AG09309 (cell line): ENCODE data around the gene GPR179.

Experiments used
- DNase-seq: peaks from one replicate; pipeline ENCODE4 v3.0.0-alpha.2; 2010; ENCODE audit warnings: low read depth
- H3K4me3 ChIP-seq: 2 replicates; pipeline ENCODE4 v1.5.1; 2011; ENCODE audit warnings: mild to moderate bottlenecking, low read depth, low read length, moderate library complexity; ENCODE audit not compliant: control insufficient read depth
- TF ChIP-seq, protein P1 (sequence below): IDR thresholded peaks from 2 replicates; pipeline ENCODE4 v1.5.1; 2011; ENCODE audit warnings: mild to moderate bottlenecking, low read depth, low read length, inconsistent platforms; ENCODE audit not compliant: insufficient read depth, control insufficient read depth; ENCODE audit errors: missing control alignments

GPR179 gene, protein sequence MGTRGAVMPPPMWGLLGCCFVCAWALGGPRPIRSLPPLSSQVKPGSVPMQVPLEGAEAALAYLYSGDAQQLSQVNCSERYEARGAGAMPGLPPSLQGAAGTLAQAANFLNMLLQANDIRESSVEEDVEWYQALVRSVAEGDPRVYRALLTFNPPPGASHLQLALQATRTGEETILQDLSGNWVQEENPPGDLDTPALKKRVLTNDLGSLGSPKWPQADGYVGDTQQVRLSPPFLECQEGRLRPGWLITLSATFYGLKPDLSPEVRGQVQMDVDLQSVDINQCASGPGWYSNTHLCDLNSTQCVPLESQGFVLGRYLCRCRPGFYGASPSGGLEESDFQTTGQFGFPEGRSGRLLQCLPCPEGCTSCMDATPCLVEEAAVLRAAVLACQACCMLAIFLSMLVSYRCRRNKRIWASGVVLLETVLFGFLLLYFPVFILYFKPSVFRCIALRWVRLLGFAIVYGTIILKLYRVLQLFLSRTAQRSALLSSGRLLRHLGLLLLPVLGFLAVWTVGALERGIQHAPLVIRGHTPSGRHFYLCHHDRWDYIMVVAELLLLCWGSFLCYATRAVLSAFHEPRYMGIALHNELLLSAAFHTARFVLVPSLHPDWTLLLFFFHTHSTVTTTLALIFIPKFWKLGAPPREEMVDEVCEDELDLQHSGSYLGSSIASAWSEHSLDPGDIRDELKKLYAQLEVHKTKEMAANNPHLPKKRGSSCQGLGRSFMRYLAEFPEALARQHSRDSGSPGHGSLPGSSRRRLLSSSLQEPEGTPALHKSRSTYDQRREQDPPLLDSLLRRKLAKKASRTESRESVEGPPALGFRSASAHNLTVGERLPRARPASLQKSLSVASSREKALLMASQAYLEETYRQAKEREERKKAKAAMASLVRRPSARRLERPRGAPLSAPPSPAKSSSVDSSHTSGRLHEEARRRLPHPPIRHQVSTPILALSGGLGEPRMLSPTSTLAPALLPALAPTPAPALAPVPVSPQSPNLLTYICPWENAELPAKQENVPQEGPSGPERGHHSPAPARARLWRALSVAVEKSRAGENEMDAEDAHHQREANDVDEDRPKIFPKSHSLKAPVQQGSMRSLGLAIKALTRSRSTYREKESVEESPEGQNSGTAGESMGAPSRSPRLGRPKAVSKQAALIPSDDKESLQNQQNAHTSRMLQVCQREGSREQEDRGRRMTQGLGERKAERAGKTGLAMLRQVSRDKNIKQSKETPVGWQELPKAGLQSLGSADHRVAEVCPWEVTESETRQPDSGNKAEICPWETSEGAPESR (N-terminal part only)

DNA sequence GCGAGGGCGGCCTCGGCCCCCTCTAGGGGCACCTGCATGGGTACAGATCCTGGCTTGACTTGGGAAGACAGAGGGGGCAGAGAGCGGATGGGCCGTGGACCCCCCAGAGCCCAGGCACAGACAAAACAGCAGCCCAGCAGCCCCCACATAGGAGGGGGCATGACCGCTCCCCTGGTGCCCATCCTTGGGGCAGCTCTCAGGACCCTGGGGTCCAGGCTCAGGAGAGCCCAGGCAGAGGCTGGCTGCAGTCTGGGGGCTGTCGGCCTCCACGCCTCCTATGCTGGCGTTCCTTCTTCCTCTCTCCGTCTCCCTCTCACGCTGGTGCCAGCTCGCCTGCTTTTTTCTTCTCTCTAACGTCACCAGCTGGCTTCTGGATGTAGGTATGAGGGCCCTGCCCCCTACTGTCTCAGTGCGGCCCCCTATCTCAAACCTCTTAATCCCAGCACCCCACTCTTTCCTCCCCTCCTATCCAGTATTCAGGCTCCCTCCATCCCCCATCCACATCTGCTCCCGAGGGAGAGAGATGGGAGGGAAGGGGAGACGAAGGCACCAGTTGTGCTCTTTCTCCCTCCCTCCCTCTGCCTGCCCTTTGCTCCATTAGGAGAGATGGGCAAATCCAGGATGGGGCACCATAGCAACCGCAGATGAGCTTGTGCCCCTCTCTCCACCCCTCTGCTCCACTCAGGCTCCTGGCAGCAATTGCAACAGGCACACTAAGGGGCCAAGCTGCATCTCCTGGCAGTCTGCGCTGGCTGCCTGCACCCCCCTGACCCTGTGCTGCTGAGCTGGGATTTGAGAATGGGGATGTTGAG lies at the start of gene GPR179:
TSS of gene GPR179 (minus strand) at position 349 of the 812 bp plus-strand sequence. CDS start at position 182, 167 bp downstream.
- no peak for DNase-seq
- no peak within 1 kb of the TSS for H3K4me3 ChIP-seq
- TF ChIP-seq, protein P1, sequence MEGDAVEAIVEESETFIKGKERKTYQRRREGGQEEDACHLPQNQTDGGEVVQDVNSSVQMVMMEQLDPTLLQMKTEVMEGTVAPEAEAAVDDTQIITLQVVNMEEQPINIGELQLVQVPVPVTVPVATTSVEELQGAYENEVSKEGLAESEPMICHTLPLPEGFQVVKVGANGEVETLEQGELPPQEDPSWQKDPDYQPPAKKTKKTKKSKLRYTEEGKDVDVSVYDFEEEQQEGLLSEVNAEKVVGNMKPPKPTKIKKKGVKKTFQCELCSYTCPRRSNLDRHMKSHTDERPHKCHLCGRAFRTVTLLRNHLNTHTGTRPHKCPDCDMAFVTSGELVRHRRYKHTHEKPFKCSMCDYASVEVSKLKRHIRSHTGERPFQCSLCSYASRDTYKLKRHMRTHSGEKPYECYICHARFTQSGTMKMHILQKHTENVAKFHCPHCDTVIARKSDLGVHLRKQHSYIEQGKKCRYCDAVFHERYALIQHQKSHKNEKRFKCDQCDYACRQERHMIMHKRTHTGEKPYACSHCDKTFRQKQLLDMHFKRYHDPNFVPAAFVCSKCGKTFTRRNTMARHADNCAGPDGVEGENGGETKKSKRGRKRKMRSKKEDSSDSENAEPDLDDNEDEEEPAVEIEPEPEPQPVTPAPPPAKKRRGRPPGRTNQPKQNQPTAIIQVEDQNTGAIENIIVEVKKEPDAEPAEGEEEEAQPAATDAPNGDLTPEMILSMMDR, result no peak

DNA sequence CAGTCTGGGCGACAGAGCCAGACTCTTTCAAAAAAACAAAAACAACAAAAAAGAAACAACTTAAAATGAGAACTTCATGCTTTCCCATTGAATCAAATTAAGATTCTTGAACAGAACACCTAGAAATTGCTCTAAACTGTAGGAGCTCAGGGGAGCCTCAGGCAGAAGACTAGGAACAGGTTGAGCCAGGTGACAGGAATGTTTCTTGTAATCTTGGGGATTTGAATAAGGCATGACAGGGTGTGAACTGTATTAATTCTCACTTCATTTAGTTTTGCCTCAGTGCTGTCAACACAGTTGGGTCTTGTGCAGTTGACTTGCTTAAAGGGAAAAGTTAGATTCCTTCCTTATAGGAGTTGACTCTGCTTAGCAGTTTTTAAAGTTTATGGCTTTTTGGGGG lies 35.7 kb upstream of the GPR179 start:
- no peak for DNase-seq
- no peak overlapping the region for H3K4me3 ChIP-seq
- TF ChIP-seq, protein P1, result no peak

DNA sequence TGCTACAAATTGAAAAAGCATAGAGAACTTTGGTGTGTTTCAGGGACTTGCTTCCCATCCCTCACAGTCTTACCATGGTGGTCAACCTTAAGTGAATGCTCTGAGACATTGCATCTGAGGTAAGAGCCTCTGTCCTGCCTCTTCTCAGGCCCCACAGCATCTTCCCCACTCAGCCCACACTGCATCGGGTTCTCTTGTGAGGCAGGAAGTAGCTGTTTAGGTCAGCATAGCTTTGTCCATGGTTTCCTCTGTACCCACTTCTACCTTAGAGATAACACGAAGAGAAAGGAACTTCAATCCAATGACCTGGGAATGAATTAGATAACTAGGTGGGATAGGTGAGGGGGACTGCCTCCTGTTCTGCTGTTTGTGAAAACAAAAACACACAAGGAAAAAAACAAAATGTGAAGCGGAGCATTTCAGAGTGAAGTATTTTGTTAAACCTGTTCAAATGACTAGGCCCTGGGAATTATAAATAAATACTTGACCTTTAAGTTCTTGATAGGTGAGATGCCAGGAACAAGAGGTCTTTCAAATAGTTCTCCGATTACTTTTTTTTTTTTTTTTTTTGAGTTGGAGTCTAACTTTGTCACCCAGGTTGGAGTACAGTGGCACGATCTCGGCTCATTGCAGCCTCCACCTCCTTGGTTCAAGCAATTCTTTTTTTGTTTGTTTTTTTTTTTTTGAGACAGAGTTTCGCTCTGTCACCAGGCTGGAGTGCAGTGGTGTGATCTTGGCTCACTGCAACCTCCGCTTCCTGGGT lies 25.5 kb upstream of the GPR179 start:
- no peak for DNase-seq
- H3K4me3 ChIP-seq, result no peak overlapping the region
- TF ChIP-seq, protein P1, result no peak

DNA sequence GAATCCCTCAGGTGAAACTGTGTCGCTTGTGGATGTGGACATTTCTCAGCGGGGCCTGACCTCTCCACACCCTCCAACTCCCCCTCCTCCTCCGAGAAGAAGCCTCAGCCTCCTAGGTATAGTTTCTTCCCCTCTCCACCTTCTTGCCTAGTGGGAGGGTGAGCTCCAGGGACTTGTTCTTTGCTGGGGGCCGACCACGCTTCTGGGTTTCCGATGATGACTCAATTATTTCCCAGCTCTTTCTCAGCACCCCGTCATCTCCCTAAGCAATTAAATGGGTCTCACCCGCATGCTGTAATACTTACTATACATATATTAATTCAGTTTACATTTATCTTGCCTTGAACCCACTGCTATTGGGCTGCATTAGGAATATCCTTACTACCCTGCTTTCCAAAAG lies 21.0 kb upstream of the GPR179 start:
- TF ChIP-seq, protein P1, result no peak
- DNase-seq, result no peak
- no peak overlapping the region for H3K4me3 ChIP-seq

DNA sequence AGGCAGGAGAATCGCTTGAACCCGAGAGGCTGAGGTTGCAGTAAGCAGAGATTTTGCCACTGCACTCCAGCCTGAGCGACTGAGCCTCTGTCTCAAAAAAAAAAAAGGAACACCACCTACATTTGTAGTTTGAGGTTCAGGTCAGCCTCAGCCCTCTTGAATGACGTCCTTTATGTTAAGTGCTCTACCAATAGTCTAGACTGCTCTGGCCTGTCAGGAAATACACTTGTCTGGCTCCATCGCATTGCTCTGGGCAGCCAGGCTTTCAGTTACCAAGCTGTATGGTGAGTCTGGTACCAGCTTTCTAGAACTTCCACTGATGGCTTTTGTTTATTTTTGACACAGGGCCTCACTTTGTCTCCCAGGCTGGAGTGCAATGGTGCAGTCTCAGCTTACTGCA lies 19.3 kb upstream of the GPR179 start:
- H3K4me3 ChIP-seq, result no peak overlapping the region
- DNase-seq, result no peak
- TF ChIP-seq, protein P1, result no peak
